ENCODE results near the gene SAMD5. TPM values are rescaled to one million over a fixed set of nuclear protein-coding genes. Genes with fewer than 3 reads are reported as not detected.
"Not testable (repeated sequence)": the region's sequence is repeated elsewhere in the genome, so short reads cannot be mapped to it uniquely, and the experiment has no call there.

The SAMD5 gene
- total and polyA plus RNA-seq, 2 of the 8 experiments (the other 6 are each of a cell fraction or from before 2014, with no cell fraction given): 0.02 to 0.04 TPM

DNA sequence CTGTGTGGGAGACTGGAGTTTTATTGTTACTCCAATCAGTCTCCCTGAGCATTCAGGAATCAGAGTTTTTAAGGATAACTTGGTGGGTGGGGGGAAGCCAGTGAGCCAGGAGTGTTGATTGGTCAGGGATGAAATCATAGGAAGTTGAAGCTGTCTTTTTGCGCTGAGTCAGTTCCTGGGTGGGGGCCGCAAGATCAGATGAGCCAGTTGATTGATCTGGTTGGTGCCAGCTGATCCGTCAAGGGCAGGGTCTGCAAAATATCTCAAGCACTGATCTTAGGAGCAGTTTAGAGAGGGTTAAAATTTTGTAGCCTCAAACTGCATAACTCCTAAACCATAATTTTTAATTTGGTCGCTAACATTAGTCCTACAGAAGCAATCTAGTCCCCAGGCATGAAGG lies 33.9 kb downstream of the SAMD5 start:
- CTCF ChIA-PET (ENCODE audit: partially characterized antibody); POLR2A ChIA-PET (ENCODE audit: partially characterized antibody); H2BK12ac ChIP-seq (ENCODE audit: low read depth, low read length); H3K56ac ChIP-seq (replicated peaks; ENCODE audit: insufficient read length, low read depth, low read length); H4K91ac ChIP-seq (replicated peaks; ENCODE audit: insufficient read length, low read length); H3K23me2 ChIP-seq (ENCODE audit: low read depth, low read length); H3K23ac ChIP-seq (ENCODE audit: insufficient read length); H2BK15ac ChIP-seq (ENCODE audit: low read length); H2BK5ac ChIP-seq (ENCODE audit: low read depth, low read length); H3K36me3 ChIP-seq (ENCODE audit: control insufficient read depth in 2 of 4, insufficient read depth in 4 of 4, low read length in 3 of 4); H4K20me1 ChIP-seq (replicated peaks in 1 of 2; ENCODE audit: control insufficient read depth in 1 of 2, insufficient read depth in 2 of 2, low read length in 2 of 2); H3K9me3 ChIP-seq (ENCODE audit: insufficient read depth in 2 of 2, low read depth in 1 of 2, low read length in 1 of 2); H3K79me2 ChIP-seq (ENCODE audit: control insufficient read depth in 1 of 2, insufficient read depth in 2 of 2, low read length in 2 of 2); H2BK120ac ChIP-seq (replicated peaks; ENCODE audit: low read depth, low read length); H3K4me1 ChIP-seq (replicated peaks in 1 of 4; ENCODE audit: control insufficient read depth in 3 of 4, insufficient read depth in 4 of 4, low read length in 3 of 4); H3K4ac ChIP-seq (replicated peaks; ENCODE audit: insufficient read length, low read depth, low read length); H3K27me3 ChIP-seq (replicated peaks in 1 of 4; ENCODE audit: control insufficient read depth in 3 of 4, extremely low read depth in 1 of 4, insufficient read depth in 3 of 4, low read length in 3 of 4); FAIRE-seq; H4K8ac ChIP-seq (ENCODE audit: extremely low read depth, insufficient read depth, low read length); H3K9ac ChIP-seq (replicated peaks in 1 of 4; ENCODE audit: extremely low read depth in 1 of 4, low read depth in 3 of 4, low read length in 3 of 4); H3K4me3 ChIP-seq (ENCODE audit: extremely low read depth in 1 of 4, insufficient read depth in 2 of 4, low read depth in 3 of 4, low read length in 4 of 4); H2AFZ ChIP-seq (ENCODE audit: low read length); H3K79me1 ChIP-seq (ENCODE audit: low read depth, low read length); H4K5ac ChIP-seq (ENCODE audit: insufficient read length, low read depth, low read length); DNase-seq (ENCODE audit: low read depth in 1 of 2, low spot score in 2 of 2); H3K27ac ChIP-seq (ENCODE audit: low read depth, low read length); H3K18ac ChIP-seq (ENCODE audit: extremely low read depth, low read length); H2BK20ac ChIP-seq (ENCODE audit: low read length); H3K4me2 ChIP-seq (ENCODE audit: insufficient read depth in 1 of 2, low read depth in 2 of 2, low read length in 2 of 2); H2AK5ac ChIP-seq (ENCODE audit: low read depth, low read length); H3K14ac ChIP-seq (ENCODE audit: insufficient read length): not testable (repeated sequence)
- WGBS, 2 experiments (ENCODE audit: extremely low coverage in 1 of 2, insufficient coverage in 1 of 2, insufficient read length in 1 of 2, insufficient replicate concordance in 2 of 2, low coverage in 1 of 2, low lambda C conversion rate in 2 of 2, missing lambda C conversion rate in 1 of 2): 89% methylated on average over 4 of the region's 4 CpGs; no CpG with 5 or more reads in 1 of the 2 experiments

Data from H1 (cell line).